MM.1S (cell line): ENCODE results near the gene ATG4D.

Experiments
- EZH2 ChIP-seq: fragments of 300-600 bp; sonication (generic); optimal IDR thresholded peaks from 2 replicates; pipeline ENCODE3; 2017; ENCODE audit warnings: low read depth, mild to moderate bottlenecking, antibody characterized with exemption, low read length, mixed read lengths
- EZH2phosphoT487 ChIP-seq: fragments of 300-600 bp; sonication (generic); IDR thresholded peaks from 2 replicates; pipeline ENCODE4 v1.6.1; 2018; ENCODE audit warnings: antibody characterized with exemption, low read length
- TF ChIP-seq, protein P1 (sequence below): fragments of 300-600 bp; sonication (generic); IDR thresholded peaks from 2 replicates; pipeline ENCODE4 v1.5.1; 2016; ENCODE audit warnings: antibody characterized with exemption, low read length, mixed read lengths

DNA sequence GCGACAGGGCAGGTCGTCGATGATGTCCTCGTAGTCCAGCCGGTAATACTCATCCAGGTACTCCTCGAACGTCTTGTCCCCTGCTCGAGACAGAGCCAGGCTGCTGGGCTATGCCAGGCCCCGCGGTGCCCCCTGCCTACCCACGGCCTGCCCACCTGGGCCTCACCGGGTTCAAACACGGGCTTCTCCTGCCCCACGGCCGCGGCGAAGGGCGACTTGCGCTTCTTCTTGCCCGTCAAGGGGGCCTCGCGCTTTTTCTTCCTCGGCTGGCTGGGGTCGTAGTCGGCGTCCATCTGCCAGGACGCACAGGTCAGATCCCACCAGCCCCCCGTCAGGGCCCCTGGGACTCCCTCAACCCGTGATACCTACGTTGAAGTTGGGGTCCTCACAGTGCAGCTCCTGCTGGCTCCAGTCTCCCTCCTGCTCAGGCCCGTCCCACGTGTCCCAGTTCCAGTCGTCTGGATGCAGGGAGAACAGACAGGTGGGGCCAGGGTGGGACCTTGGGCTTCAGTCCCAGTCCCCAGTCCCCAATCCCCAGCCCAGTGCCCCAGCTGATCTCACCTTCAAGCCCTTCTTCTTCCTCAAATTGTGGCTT, 14.0 kb downstream of the ATG4D start:
- TF ChIP-seq, protein P1, sequence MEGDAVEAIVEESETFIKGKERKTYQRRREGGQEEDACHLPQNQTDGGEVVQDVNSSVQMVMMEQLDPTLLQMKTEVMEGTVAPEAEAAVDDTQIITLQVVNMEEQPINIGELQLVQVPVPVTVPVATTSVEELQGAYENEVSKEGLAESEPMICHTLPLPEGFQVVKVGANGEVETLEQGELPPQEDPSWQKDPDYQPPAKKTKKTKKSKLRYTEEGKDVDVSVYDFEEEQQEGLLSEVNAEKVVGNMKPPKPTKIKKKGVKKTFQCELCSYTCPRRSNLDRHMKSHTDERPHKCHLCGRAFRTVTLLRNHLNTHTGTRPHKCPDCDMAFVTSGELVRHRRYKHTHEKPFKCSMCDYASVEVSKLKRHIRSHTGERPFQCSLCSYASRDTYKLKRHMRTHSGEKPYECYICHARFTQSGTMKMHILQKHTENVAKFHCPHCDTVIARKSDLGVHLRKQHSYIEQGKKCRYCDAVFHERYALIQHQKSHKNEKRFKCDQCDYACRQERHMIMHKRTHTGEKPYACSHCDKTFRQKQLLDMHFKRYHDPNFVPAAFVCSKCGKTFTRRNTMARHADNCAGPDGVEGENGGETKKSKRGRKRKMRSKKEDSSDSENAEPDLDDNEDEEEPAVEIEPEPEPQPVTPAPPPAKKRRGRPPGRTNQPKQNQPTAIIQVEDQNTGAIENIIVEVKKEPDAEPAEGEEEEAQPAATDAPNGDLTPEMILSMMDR: no peak
- no peak for TF ChIP-seq EZH2
- TF ChIP-seq EZH2phosphoT487: no peak
